Skin epidermis (tissue), 12 donors: ENCODE measurements around the gene MIAT.
A peak's percentile ranks its signal among the peaks of the same experiment; 100 is the strongest.

Experiments
- H3K27ac ChIP-seq, 21 experiments: fragments of 200-600 bp; sonication (generic) in 11 of 21; one replicate each; pipeline ENCODE4 v1.5.0; 2020; ENCODE audit warnings: mild to moderate bottlenecking in 3 of 21, inconsistent platforms in 2 of 21, moderate library complexity in 2 of 21
- H3K4me3 ChIP-seq, 7 experiments: fragments of 200-600 bp; sonication (generic) in 2 of 7; one replicate each; pipeline ENCODE4 v1.5.0; 2020; ENCODE audit warnings: inconsistent platforms in 2 of 7, mild to moderate bottlenecking in 2 of 7, moderate library complexity in 1 of 7

The MIAT gene

GRCh38 chr22:26660961-26661578, 3.7 kb downstream of the MIAT start:
- H3K4me3 ChIP-seq: no peak overlapping the region

GRCh38 chr22:26662160-26662559, 4.8 kb downstream of the MIAT start:
- Histone ChIP-seq H3K4me3 (no peak overlapping the region), H3K27ac (no peak overlapping the region)

More at GRCh38 chr22:26660961-26661578, 3.7 kb downstream of the MIAT start:
- no peak overlapping the region for H3K27ac ChIP-seq

- no peak overlapping the region for H3K27ac ChIP-seq
- no peak overlapping the region for H3K4me3 ChIP-seq
Observed at GRCh38 chr22:26663374-26663923, 6.1 kb downstream of the MIAT start.

- Histone ChIP-seq H3K4me3 (no peak overlapping the region), H3K27ac (peak overlapping the region in 2 of 21 experiments; percentile 8 to 75)
Observed at GRCh38 chr22:26665813-26666231, 8.4 kb downstream of the MIAT start.

GRCh38 chr22:26667140-26667539, 9.8 kb downstream of the MIAT start:
- Histone ChIP-seq H3K27ac (no peak overlapping the region), H3K4me3 (no peak overlapping the region)

GRCh38 chr22:26669060-26669481, 11.7 kb downstream of the MIAT start:
- H3K27ac ChIP-seq: peak overlapping the region in 1 of 21 experiments; percentile 99
- no peak overlapping the region for H3K4me3 ChIP-seq

GRCh38 chr22:26670459-26670858, 13.1 kb downstream of the MIAT start:
- H3K27ac ChIP-seq: peak overlapping the region in 10 of 21 experiments; percentile 11 to 99 (median 96)
- H3K4me3 ChIP-seq: no peak overlapping the region

GRCh38 chr22:26671317-26672059, 14.1 kb downstream of the MIAT start:
- Histone ChIP-seq H3K4me3 (no peak overlapping the region), H3K27ac (peak overlapping the region in 20 of 21 experiments; percentile 93 to 99 (median 97))

GRCh38 chr22:26672060-26672471, 14.7 kb downstream of the MIAT start:
- Histone ChIP-seq H3K27ac (peak overlapping the region; percentile 88 to 99 (median 97)), H3K4me3 (peak overlapping the region in 6 of 7 experiments; percentile 51 to 84 (median 68))

GRCh38 chr22:26672590-26673468, 15.4 kb downstream of the MIAT start:
- peak overlapping the region; percentile 88 to 99 (median 97) for H3K27ac ChIP-seq
- peak overlapping the region; percentile 51 to 84 (median 66) for H3K4me3 ChIP-seq

GRCh38 chr22:26673486-26673885, 16.1 kb downstream of the MIAT start:
- Histone ChIP-seq H3K4me3 (peak overlapping the region; percentile 51 to 84 (median 66)), H3K27ac (peak overlapping the region; percentile 88 to 99 (median 97))

- H3K4me3 ChIP-seq: peak overlapping the region; percentile 51 to 84 (median 66)
- peak overlapping the region in 18 of 21 experiments; percentile 43 to 99 (median 96) for H3K27ac ChIP-seq
Observed at GRCh38 chr22:26674211-26675190, 17.1 kb downstream of the MIAT start.

- H3K4me3 ChIP-seq: no peak overlapping the region
- H3K27ac ChIP-seq: peak overlapping the region in 1 of 21 experiments; percentile 96
Observed at GRCh38 chr22:26675687-26676268, 18.4 kb downstream of the MIAT start.

- Histone ChIP-seq H3K4me3 (no peak overlapping the region), H3K27ac (no peak overlapping the region)
Observed at GRCh38 chr22:26677217-26677616, 19.8 kb downstream of the MIAT start.

GRCh38 chr22:26679003-26679629, 21.7 kb downstream of the MIAT start:
- Histone ChIP-seq H3K27ac (no peak overlapping the region), H3K4me3 (no peak overlapping the region)

GRCh38 chr22:26680485-26680884, 23.1 kb downstream of the MIAT start:
- Histone ChIP-seq H3K27ac (no peak overlapping the region), H3K4me3 (no peak overlapping the region)

GRCh38 chr22:26681395-26681821, 24.0 kb downstream of the MIAT start:
- H3K27ac ChIP-seq: no peak overlapping the region

GRCh38 chr22:26684168-26684567, 26.8 kb downstream of the MIAT start:
- no peak overlapping the region for H3K27ac ChIP-seq

More at GRCh38 chr22:26681395-26681821, 24.0 kb downstream of the MIAT start:
- H3K4me3 ChIP-seq: no peak overlapping the region

More at GRCh38 chr22:26684168-26684567, 26.8 kb downstream of the MIAT start:
- H3K4me3 ChIP-seq: no peak overlapping the region
